CD8-positive, alpha-beta memory T cell (primary cell): ENCODE results near the gene PRKG1. TPM values are rescaled to one million over a fixed set of nuclear protein-coding genes. Genes with fewer than 3 reads are reported as not detected.

ENCODE experiments used
- CTCF ChIA-PET: fragments of 350-600 bp; sonication (Branson Sonifier 250); formaldehyde crosslinking; loops from one replicate; lab custom pipeline; 2021; ENCODE audit warnings: antibody characterized with exemption; lab: Charles Lee
- POLR2A ChIA-PET: fragments of 350-600 bp; sonication (Branson Sonifier 250); formaldehyde crosslinking; loops from one replicate; lab custom pipeline; 2021; ENCODE audit warnings: antibody characterized with exemption; lab: Charles Lee
- DNase-seq, 5 donors: peaks; one replicate each; pipeline versions ENCODE4 v3.0.0 to v3.0.0-alpha.2; 2020 to 2022; ENCODE audit warnings: mixed read lengths in 1 of 5
- H3K27ac ChIP-seq: one replicate; pipeline ENCODE4 v1.7.0; 2013; ENCODE audit warnings: low read depth, mild to moderate bottlenecking, low read length, moderate library complexity
- H3K27me3 ChIP-seq: 2 replicates; pipeline ENCODE4 v1.7.0; 2013; ENCODE audit warnings: low read length, mild to moderate bottlenecking; ENCODE audit not compliant: insufficient read depth, poor library complexity, severe bottlenecking
- H3K36me3 ChIP-seq: 2 replicates; pipeline ENCODE4 v1.7.0; 2013; ENCODE audit warnings: mild to moderate bottlenecking, low read length, moderate library complexity; ENCODE audit not compliant: insufficient read depth
- H3K4me1 ChIP-seq: 2 replicates; pipeline ENCODE4 v1.7.0; 2013; ENCODE audit warnings: mild to moderate bottlenecking, low read length, moderate library complexity; ENCODE audit not compliant: insufficient read depth
- H3K4me3 ChIP-seq: 2 replicates; pipeline ENCODE4 v1.7.0; 2013; ENCODE audit warnings: mild to moderate bottlenecking, low read length
- H3K9me3 ChIP-seq: 2 replicates; pipeline ENCODE4 v1.7.0; 2013; ENCODE audit warnings: mild to moderate bottlenecking, low read length
- H3K27ac Mint-ChIP-seq, 8 donors: one replicate each; pipeline ENCODE4 v1.8.0; 2020 to 2021; ENCODE audit warnings: mixed read lengths in 8 of 8, mild to moderate bottlenecking in 6 of 8, inconsistent platforms in 3 of 8, moderate library complexity in 3 of 8
- H3K27me3 Mint-ChIP-seq, 2 donors: one replicate each; pipeline ENCODE4 v1.8.0; 2020 to 2021; ENCODE audit warnings: mixed read lengths in 2 of 2, mild to moderate bottlenecking in 1 of 2, moderate library complexity in 1 of 2
- H3K36me3 Mint-ChIP-seq, 3 donors: one replicate each; pipeline ENCODE4 v1.8.0; 2020 to 2021; ENCODE audit warnings: mixed read lengths in 3 of 3, inconsistent platforms in 1 of 3, mild to moderate bottlenecking in 1 of 3
- H3K4me1 Mint-ChIP-seq, 3 donors: one replicate each; pipeline ENCODE4 v1.8.0; 2020 to 2021; ENCODE audit warnings: mixed read lengths in 3 of 3, inconsistent platforms in 1 of 3, mild to moderate bottlenecking in 1 of 3
- H3K4me3 Mint-ChIP-seq, 7 donors: one replicate each; pipeline ENCODE4 v1.8.0; 2020 to 2021; ENCODE audit warnings: mixed read lengths in 7 of 7, mild to moderate bottlenecking in 6 of 7, moderate library complexity in 4 of 7, inconsistent platforms in 2 of 7
- H3K9me3 Mint-ChIP-seq, 5 donors: one replicate each; pipeline ENCODE4 v1.8.0; 2020 to 2022; ENCODE audit warnings: mixed read lengths in 5 of 5, mild to moderate bottlenecking in 3 of 5, moderate library complexity in 2 of 5, inconsistent platforms in 1 of 5
- polyA plus RNA-seq: library from polyadenylated mRNA; unstranded; fragments of 300-500 nt; fragmentation: Illumina TruSeq; gene quantifications from one replicate; pipeline ENCODE4 v1.2.3, GENCODE V29; 2021
- total RNA-seq, 2 experiments: library from RNA; stranded (reverse); gene quantifications; one replicate each; pipeline ENCODE4 v1.2.3, GENCODE V29; 2021

PRKG1 gene
- total RNA-seq (not detected), polyA plus RNA-seq (not detected)

- peaks cover 12% of the 10 kb centered on the region for H3K27me3 ChIP-seq
- Mint-ChIP-seq H3K36me3 (no peaks in the 10 kb centered on the region), H3K4me1 (peaks cover 10 to 24% (median 13%) of the 10 kb centered on the region in 3 donors), H3K27me3 (peaks cover 39 to 45% of the 10 kb centered on the region in 2 donors), H3K9me3 (no peaks in the 10 kb centered on the region), H3K27ac (no peak within 1 kb of the TSS), H3K4me3 (peak within 1 kb of the TSS; percentile 30 to 84 (median 78))
- no peak within 1 kb of the TSS for H3K4me3 ChIP-seq
- ChIA-PET POLR2A (no interaction called here), CTCF (no interaction called here)
- no peaks in the 10 kb centered on the region for H3K36me3 ChIP-seq
- H3K27ac ChIP-seq = no peak within 1 kb of the TSS
- DNase-seq = no peak
- no peaks in the 10 kb centered on the region for H3K4me1 ChIP-seq
- H3K9me3 ChIP-seq = no peaks in the 10 kb centered on the region
These were observed at the start of gene PRKG1 for GRCh38 chr10:51074238-51075028. Gene PRKG1, plus strand, starts transcription at chr10:51074487.

GRCh38 chr10:51028420-51028819 lies 45.9 kb upstream of the PRKG1 start:
- Histone ChIP-seq H3K36me3 (no peaks in the 10 kb centered on the region), H3K4me3 (no peak overlapping the region), H3K27ac (no peak overlapping the region), H3K9me3 (no peaks in the 10 kb centered on the region), H3K27me3 (no peaks in the 10 kb centered on the region), H3K4me1 (no peaks in the 10 kb centered on the region)
- Mint-ChIP-seq H3K4me3 (no peak overlapping the region), H3K4me1 (no peaks in the 10 kb centered on the region), H3K36me3 (no peaks in the 10 kb centered on the region), H3K27ac (no peak overlapping the region), H3K9me3 (no peaks in the 10 kb centered on the region), H3K27me3 (peaks cover 7 to 18% of the 10 kb centered on the region in 2 donors)
- DNase-seq = no peak
- ChIA-PET POLR2A (no interaction called here), CTCF (no interaction called here)

DNA sequence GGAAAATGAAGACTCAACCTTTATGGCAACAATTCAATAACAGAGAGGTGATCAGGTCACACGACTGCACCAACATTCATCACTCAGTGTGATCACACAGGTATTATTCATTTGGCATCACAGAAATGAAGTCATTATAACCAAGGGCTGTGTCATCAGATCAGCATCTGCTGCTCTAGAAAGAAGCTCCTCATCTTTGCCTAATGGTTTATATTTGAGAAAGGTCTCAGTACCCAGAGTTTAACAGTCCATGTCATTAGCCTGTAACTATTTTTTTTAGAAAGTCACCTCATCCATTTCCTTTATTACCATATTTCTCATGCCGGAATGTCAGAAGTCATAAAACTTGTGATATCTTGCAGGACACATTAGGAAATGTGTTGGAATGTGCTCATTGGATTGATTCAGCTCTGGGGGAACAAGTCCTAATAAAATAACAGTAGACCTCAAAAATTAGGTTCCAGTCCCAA lies 45.1 kb upstream of the PRKG1 start:
- no peak overlapping the region for H3K27ac ChIP-seq
- Mint-ChIP-seq H3K27ac (no peak overlapping the region), H3K4me3 (no peak overlapping the region), H3K36me3 (no peaks in the 10 kb centered on the region), H3K27me3 (peaks cover 7 to 18% of the 10 kb centered on the region in 2 donors), H3K9me3 (no peaks in the 10 kb centered on the region), H3K4me1 (no peaks in the 10 kb centered on the region)
- no peaks in the 10 kb centered on the region for H3K36me3 ChIP-seq
- CTCF ChIA-PET = no interaction called here
- no peak for DNase-seq
- no peaks in the 10 kb centered on the region for H3K4me1 ChIP-seq
- no peak overlapping the region for H3K4me3 ChIP-seq
- H3K27me3 ChIP-seq = no peaks in the 10 kb centered on the region
- POLR2A ChIA-PET = no interaction called here
- no peaks in the 10 kb centered on the region for H3K9me3 ChIP-seq

GRCh38 chr10:51030480-51030879 lies 43.8 kb upstream of the PRKG1 start:
- CTCF ChIA-PET = no interaction called here
- no peak overlapping the region for H3K4me3 ChIP-seq
- Mint-ChIP-seq H3K27me3 (peaks cover 7 to 11% of the 10 kb centered on the region in 2 donors), H3K4me3 (no peak overlapping the region), H3K27ac (no peak overlapping the region), H3K4me1 (no peaks in the 10 kb centered on the region), H3K9me3 (no peaks in the 10 kb centered on the region), H3K36me3 (no peaks in the 10 kb centered on the region)
- H3K27ac ChIP-seq = no peak overlapping the region
- POLR2A ChIA-PET = no interaction called here
- DNase-seq = no peak
- H3K4me1 ChIP-seq = no peaks in the 10 kb centered on the region
- no peaks in the 10 kb centered on the region for H3K9me3 ChIP-seq
- H3K36me3 ChIP-seq = no peaks in the 10 kb centered on the region
- no peaks in the 10 kb centered on the region for H3K27me3 ChIP-seq

- no peaks in the 10 kb centered on the region for H3K4me1 Mint-ChIP-seq
- H3K27ac Mint-ChIP-seq = no peak overlapping the region
- no peaks in the 10 kb centered on the region for H3K9me3 Mint-ChIP-seq
These were observed 42.3 kb upstream of the PRKG1 start for GRCh38 chr10:51031950-51032349.

DNA sequence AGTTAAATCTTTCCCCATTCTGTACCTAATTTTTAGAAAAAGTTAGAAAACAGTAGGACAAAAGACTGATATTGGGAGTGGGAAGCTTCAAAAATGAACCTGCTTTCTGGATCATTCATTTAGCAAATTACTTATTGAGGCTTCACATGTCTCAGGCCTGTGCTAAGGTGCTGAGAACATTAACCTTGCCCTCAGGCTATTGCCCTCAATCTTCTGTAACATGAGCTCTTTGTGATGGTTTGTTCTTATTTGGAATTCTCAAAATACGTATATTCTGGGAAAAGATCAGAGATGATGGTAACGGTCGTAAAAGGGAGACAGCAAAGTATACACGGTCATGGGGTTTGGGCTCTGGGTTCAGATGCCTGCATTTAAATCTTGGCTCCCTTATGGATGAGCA lies 39.5 kb upstream of the PRKG1 start:
- H3K27me3 ChIP-seq = no peaks in the 10 kb centered on the region
- Mint-ChIP-seq H3K4me3 (no peak overlapping the region), H3K27me3 (peaks cover 1 to 6% of the 10 kb centered on the region in 2 donors), H3K9me3 (no peaks in the 10 kb centered on the region), H3K27ac (no peak overlapping the region), H3K36me3 (no peaks in the 10 kb centered on the region), H3K4me1 (no peaks in the 10 kb centered on the region)
- ChIA-PET CTCF (no interaction called here), POLR2A (no interaction called here)
- H3K27ac ChIP-seq = no peak overlapping the region
- no peaks in the 10 kb centered on the region for H3K9me3 ChIP-seq
- no peak for DNase-seq
- H3K4me1 ChIP-seq = no peaks in the 10 kb centered on the region
- no peaks in the 10 kb centered on the region for H3K36me3 ChIP-seq
- no peak overlapping the region for H3K4me3 ChIP-seq

More at GRCh38 chr10:51031950-51032349, 42.3 kb upstream of the PRKG1 start:
- no peaks in the 10 kb centered on the region for H3K27me3 ChIP-seq
- H3K36me3 ChIP-seq = no peaks in the 10 kb centered on the region
- H3K4me1 ChIP-seq = no peaks in the 10 kb centered on the region
- DNase-seq = no peak
- H3K9me3 ChIP-seq = no peaks in the 10 kb centered on the region
- H3K27me3 Mint-ChIP-seq = peaks cover 2 to 8% of the 10 kb centered on the region in 2 donors
- H3K36me3 Mint-ChIP-seq = no peaks in the 10 kb centered on the region
- no peak overlapping the region for H3K4me3 Mint-ChIP-seq
- ChIA-PET CTCF (no interaction called here), POLR2A (no interaction called here)
- H3K4me3 ChIP-seq = no peak overlapping the region
- H3K27ac ChIP-seq = no peak overlapping the region

- Histone ChIP-seq H3K27me3 (no peaks in the 10 kb centered on the region), H3K36me3 (no peaks in the 10 kb centered on the region), H3K4me3 (no peak overlapping the region), H3K4me1 (no peaks in the 10 kb centered on the region), H3K9me3 (no peaks in the 10 kb centered on the region), H3K27ac (no peak overlapping the region)
- CTCF ChIA-PET = no interaction called here
- Mint-ChIP-seq H3K4me1 (no peaks in the 10 kb centered on the region), H3K36me3 (no peaks in the 10 kb centered on the region), H3K27ac (no peak overlapping the region), H3K9me3 (no peaks in the 10 kb centered on the region), H3K4me3 (no peak overlapping the region), H3K27me3 (peaks cover 1 to 6% of the 10 kb centered on the region in 2 donors)
- DNase-seq = no peak
- POLR2A ChIA-PET = no interaction called here
These were observed 38.9 kb upstream of the PRKG1 start for GRCh38 chr10:51035344-51035743.

- ChIA-PET CTCF (no interaction called here), POLR2A (interaction anchor here (0.6 kb wide), 1 partner anchor 41 kb away, joined by 3 read pairs; no protein-coding TSS in a partner anchor)
- Histone ChIP-seq H3K9me3 (no peaks in the 10 kb centered on the region), H3K4me3 (no peak overlapping the region), H3K36me3 (no peaks in the 10 kb centered on the region), H3K27ac (no peak overlapping the region), H3K27me3 (no peaks in the 10 kb centered on the region), H3K4me1 (no peaks in the 10 kb centered on the region)
- Mint-ChIP-seq H3K27ac (no peak overlapping the region), H3K9me3 (no peaks in the 10 kb centered on the region), H3K36me3 (no peaks in the 10 kb centered on the region), H3K4me3 (no peak overlapping the region), H3K4me1 (no peaks in the 10 kb centered on the region), H3K27me3 (peaks cover 1 to 5% of the 10 kb centered on the region in 2 donors)
- DNase-seq = no peak
These were observed 28.4 kb upstream of the PRKG1 start for GRCh38 chr10:51045871-51046270.
